ENCODE results near the gene B4GALNT1. TPM values are rescaled to one million over a fixed set of nuclear protein-coding genes. Genes with fewer than 3 reads are reported as not detected.
A peak's percentile ranks its signal among the peaks of the same experiment; 100 is the strongest.
"Not testable (repeated sequence)": the region's sequence is repeated elsewhere in the genome, so short reads cannot be mapped to it uniquely, and the experiment has no call there.

Gene B4GALNT1
- total RNA-seq (2013) = 0.06 TPM
- polyA plus RNA-seq (not detected), polyA minus RNA-seq (0.14 and 0.16 TPM in 2 replicates), total RNA-seq (0 to 5.7 (median 0.04) reads per million in 11 experiments)

- Mint-ChIP-seq H3K9me3 (peaks cover 0 to 3% (median 2%) of the 10 kb centered on the region in 7 donors), H3K4me3 (peak within 1 kb of the TSS; percentile 39 to 80), H3K27ac (no peak within 1 kb of the TSS), H3K27me3 (ENCODE audit: low read depth in 3 of 3) (peaks cover 59 to 71% (median 60%) of the 10 kb centered on the region in 3 donors), H3K36me3 (peaks cover 0 to 4% of the 10 kb centered on the region in 2 donors), H3K4me1 (peaks cover 9% of the 10 kb centered on the region)
- H3K27me3 ChIP-seq (ENCODE audit: control insufficient read depth in 2 of 2, insufficient read depth in 2 of 2, low read length in 2 of 2) = peaks cover 46 to 76% of the 10 kb centered on the region in 2 donors
- intact Hi-C loops (cut with micrococcal nuclease) = loop anchor here in 1 of 2 donors (5.0 kb wide), 1 partner anchor 176 kb away; the partner anchor contains the start of genes GLI1 and INHBE
- H3K4me3 ChIP-seq (replicated peaks in 1 of 3; ENCODE audit: low read depth in 2 of 3, low read length in 3 of 3) = peak within 1 kb of the TSS; percentile 1 to 68 (median 23)
- no peak within 1 kb of the TSS for H3K27ac ChIP-seq (ENCODE audit: low read depth in 1 of 2, low read length in 2 of 2)
- DNase-seq = peak; percentile 24 to 49 (median 44)
- under 1% methylated on average over 40 of the region's 58 CpGs for WGBS (ENCODE audit: insufficient coverage)
- no peaks in the 10 kb centered on the region for H3K79me2 ChIP-seq (ENCODE audit: insufficient read depth, low read length)
- peaks cover 10 to 19% of the 10 kb centered on the region in 2 donors for H3K4me1 ChIP-seq (ENCODE audit: control insufficient read depth in 1 of 2, insufficient read depth in 2 of 2, low read length in 2 of 2)
- no peaks in the 10 kb centered on the region for H4K20me1 ChIP-seq (ENCODE audit: insufficient read depth, low read length)
- no peak within 1 kb of the TSS for H3K9ac ChIP-seq (ENCODE audit: insufficient read depth, low read length, poor library complexity, severe bottlenecking)
- peak within 1 kb of the TSS; percentile 73 for H2AFZ ChIP-seq (ENCODE audit: insufficient read depth, low read depth, low read length, poor library complexity, severe bottlenecking)
- H3K9me3 ChIP-seq (replicated peaks in 1 of 2; ENCODE audit: control insufficient read depth in 1 of 2, insufficient read depth in 1 of 2, low read length in 2 of 2) = peaks cover 0 to 25% of the 10 kb centered on the region in 2 donors
- peak within 1 kb of the TSS; percentile 73 for H3K4me2 ChIP-seq (replicated peaks; ENCODE audit: extremely low read depth, low read length, poor library complexity, severe bottlenecking)
- no peaks in the 10 kb centered on the region for H3K36me3 ChIP-seq (replicated peaks in 1 of 2; ENCODE audit: control insufficient read depth in 1 of 2, insufficient read depth in 2 of 2, low read length in 2 of 2)
- TF ChIP-seq CTCF (IDR thresholded peaks at IDR 0.05) = peak; percentile 92
These were observed at the start of gene B4GALNT1 for GRCh38 chr12:57632958-57633840. Gene B4GALNT1, minus strand, starts transcription at chr12:57633201. Its CDS starts 1,069 bp downstream, at chr12:57632132.

GRCh38 chr12:57679697-57680096 is 46.7 kb upstream of the B4GALNT1 start:
- no peak overlapping the region for H3K9ac ChIP-seq (ENCODE audit: insufficient read depth, low read length, poor library complexity, severe bottlenecking)
- no peak for TF ChIP-seq CTCF (IDR thresholded peaks at IDR 0.05)

GRCh38 chr12:57677947-57678346 is 44.9 kb upstream of the B4GALNT1 start:
- intact Hi-C loops (cut with micrococcal nuclease); H3K4me3 ChIP-seq (replicated peaks in 1 of 3; ENCODE audit: low read depth in 2 of 3, low read length in 3 of 3); H3K4me1 ChIP-seq (ENCODE audit: control insufficient read depth in 1 of 2, insufficient read depth in 2 of 2, low read length in 2 of 2); H2AFZ ChIP-seq (ENCODE audit: insufficient read depth, low read depth, low read length, poor library complexity, severe bottlenecking); H3K9ac ChIP-seq (ENCODE audit: insufficient read depth, low read length, poor library complexity, severe bottlenecking); H3K36me3 Mint-ChIP-seq; H3K79me2 ChIP-seq (ENCODE audit: insufficient read depth, low read length); H3K4me2 ChIP-seq (replicated peaks; ENCODE audit: extremely low read depth, low read length, poor library complexity, severe bottlenecking); H3K9me3 ChIP-seq (replicated peaks in 1 of 2; ENCODE audit: control insufficient read depth in 1 of 2, insufficient read depth in 1 of 2, low read length in 2 of 2); DNase-seq; H3K4me3 Mint-ChIP-seq; H3K4me1 Mint-ChIP-seq; H4K20me1 ChIP-seq (ENCODE audit: insufficient read depth, low read length); H3K36me3 ChIP-seq (replicated peaks in 1 of 2; ENCODE audit: control insufficient read depth in 1 of 2, insufficient read depth in 2 of 2, low read length in 2 of 2); H3K27ac Mint-ChIP-seq; H3K27ac ChIP-seq (ENCODE audit: low read depth in 1 of 2, low read length in 2 of 2); H3K27me3 ChIP-seq (ENCODE audit: control insufficient read depth in 2 of 2, insufficient read depth in 2 of 2, low read length in 2 of 2): not testable (repeated sequence)
- Mint-ChIP-seq H3K27me3 (ENCODE audit: low read depth in 3 of 3) (peaks cover 2 to 20% (median 5%) of the 10 kb centered on the region in 3 donors), H3K9me3 (peaks cover 2 to 12% (median 6%) of the 10 kb centered on the region in 7 donors)
- WGBS (ENCODE audit: insufficient coverage) = no CpG with 5 or more reads among the region's 9 CpGs

More at GRCh38 chr12:57679697-57680096, 46.7 kb upstream of the B4GALNT1 start:
- Mint-ChIP-seq H3K9me3 (peaks cover 2 to 11% (median 11%) of the 10 kb centered on the region in 7 donors), H3K27ac (no peak overlapping the region), H3K4me3 (no peak overlapping the region), H3K27me3 (ENCODE audit: low read depth in 3 of 3) (peaks cover 0 to 24% (median 8%) of the 10 kb centered on the region in 3 donors), H3K4me1 (no peaks in the 10 kb centered on the region), H3K36me3 (no peaks in the 10 kb centered on the region)
- H3K4me3 ChIP-seq (replicated peaks in 1 of 3; ENCODE audit: low read depth in 2 of 3, low read length in 3 of 3) = no peak overlapping the region
- H3K27me3 ChIP-seq (ENCODE audit: control insufficient read depth in 2 of 2, insufficient read depth in 2 of 2, low read length in 2 of 2) = peaks cover 0 to under 1% of the 10 kb centered on the region in 2 donors
- H3K4me1 ChIP-seq (ENCODE audit: control insufficient read depth in 1 of 2, insufficient read depth in 2 of 2, low read length in 2 of 2) = no peaks in the 10 kb centered on the region
- H2AFZ ChIP-seq (ENCODE audit: insufficient read depth, low read depth, low read length, poor library complexity, severe bottlenecking) = no peak overlapping the region
- H3K36me3 ChIP-seq (replicated peaks in 1 of 2; ENCODE audit: control insufficient read depth in 1 of 2, insufficient read depth in 2 of 2, low read length in 2 of 2) = no peaks in the 10 kb centered on the region
- H3K27ac ChIP-seq (ENCODE audit: low read depth in 1 of 2, low read length in 2 of 2) = no peak overlapping the region
- no peaks in the 10 kb centered on the region for H3K9me3 ChIP-seq (replicated peaks in 1 of 2; ENCODE audit: control insufficient read depth in 1 of 2, insufficient read depth in 1 of 2, low read length in 2 of 2)
- H4K20me1 ChIP-seq (ENCODE audit: insufficient read depth, low read length) = no peaks in the 10 kb centered on the region
- no peaks in the 10 kb centered on the region for H3K79me2 ChIP-seq (ENCODE audit: insufficient read depth, low read length)
- H3K4me2 ChIP-seq (replicated peaks; ENCODE audit: extremely low read depth, low read length, poor library complexity, severe bottlenecking) = no peak overlapping the region
- DNase-seq = no peak
- intact Hi-C loops (cut with micrococcal nuclease) = no loop called here
